Activated gamma-delta T cell treated with Interleukin-2 at 50 U/mL for 16 hours (primary cell): ENCODE measurements around the gene TMEM219.
"Not testable (repeated sequence)": the region's sequence is repeated elsewhere in the genome, so short reads cannot be mapped to it uniquely, and the experiment has no call there.

ENCODE experiments used
- DNase-seq: peaks from one replicate; pipeline ENCODE4 v3.0.0-alpha.2; 2020

Gene TMEM219

GRCh38 chr16:30016555-30017276 is 54.8 kb downstream of the TMEM219 start:
- no peak for DNase-seq

- no peak for DNase-seq
Measured at GRCh38 chr16:30017277-30017656, 55.4 kb downstream of the TMEM219 start.

- not testable (repeated sequence) for DNase-seq
Measured at GRCh38 chr16:30017937-30018336, 56.1 kb downstream of the TMEM219 start.

- DNase-seq, result no peak
Measured at GRCh38 chr16:30018731-30019158, 56.9 kb downstream of the TMEM219 start.
